PFSK-1 (cell line): ENCODE data around the gene GPLD1.

Source experiments
- FOXP2 ChIP-seq: optimal IDR thresholded peaks from 2 replicates; pipeline ENCODE3; 2011; ENCODE audit warnings: borderline replicate concordance, control low read depth, inconsistent platforms; ENCODE audit not compliant: insufficient read depth; ENCODE audit errors: extremely low read length, extremely low read depth
- POLR2AphosphoS5 ChIP-seq: IDR thresholded peaks from 2 replicates; pipeline ENCODE4 v1.6.1; 2012; ENCODE audit warnings: low read depth, mild to moderate bottlenecking, control low read depth, low read length, moderate library complexity
- SIN3A ChIP-seq: IDR thresholded peaks from 2 replicates; pipeline ENCODE4 v1.6.1; 2012; ENCODE audit warnings: mild to moderate bottlenecking, low read length, moderate library complexity, borderline replicate concordance; ENCODE audit not compliant: insufficient read depth
- TAF1 ChIP-seq: IDR thresholded peaks from 2 replicates; pipeline ENCODE4 v1.6.1; 2012; ENCODE audit warnings: low read length, control low read depth, borderline replicate concordance; ENCODE audit not compliant: insufficient read depth
- TF ChIP-seq, protein P1 (sequence below), 2 experiments: IDR thresholded peaks; 2 replicates each; pipeline versions ENCODE4 v1.6.1 to v1.8.0; 2011 to 2012; ENCODE audit warnings: low read depth in 2 of 2, low read length in 2 of 2, control low read depth in 1 of 2, inconsistent platforms in 1 of 2, mild to moderate bottlenecking in 1 of 2, moderate library complexity in 1 of 2; ENCODE audit not compliant: insufficient read depth in 1 of 2

DNA sequence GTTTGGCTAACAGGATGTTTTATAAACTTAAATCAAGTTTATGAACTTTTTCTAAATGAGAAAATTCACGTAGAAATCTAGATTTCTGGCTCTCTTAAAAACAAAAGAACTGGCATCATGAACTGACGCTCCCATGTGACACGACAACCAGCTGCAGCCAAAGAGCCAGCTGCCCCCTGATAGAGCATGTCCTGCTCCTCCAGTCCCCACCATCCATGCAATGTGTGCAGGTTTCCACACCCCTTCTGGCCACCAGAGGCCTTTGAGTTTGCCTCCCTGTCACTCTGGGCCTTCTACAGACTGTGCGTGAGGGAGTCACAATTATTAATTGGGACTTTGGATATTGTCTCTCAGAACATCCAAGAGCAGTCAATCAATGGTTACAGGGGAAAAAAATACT, 1.6 kb upstream of the GPLD1 start:
- TF ChIP-seq TAF1 (no peak), POLR2AphosphoS5 (no peak), SIN3A (no peak), FOXP2 (no peak)
- TF ChIP-seq, protein P1, sequence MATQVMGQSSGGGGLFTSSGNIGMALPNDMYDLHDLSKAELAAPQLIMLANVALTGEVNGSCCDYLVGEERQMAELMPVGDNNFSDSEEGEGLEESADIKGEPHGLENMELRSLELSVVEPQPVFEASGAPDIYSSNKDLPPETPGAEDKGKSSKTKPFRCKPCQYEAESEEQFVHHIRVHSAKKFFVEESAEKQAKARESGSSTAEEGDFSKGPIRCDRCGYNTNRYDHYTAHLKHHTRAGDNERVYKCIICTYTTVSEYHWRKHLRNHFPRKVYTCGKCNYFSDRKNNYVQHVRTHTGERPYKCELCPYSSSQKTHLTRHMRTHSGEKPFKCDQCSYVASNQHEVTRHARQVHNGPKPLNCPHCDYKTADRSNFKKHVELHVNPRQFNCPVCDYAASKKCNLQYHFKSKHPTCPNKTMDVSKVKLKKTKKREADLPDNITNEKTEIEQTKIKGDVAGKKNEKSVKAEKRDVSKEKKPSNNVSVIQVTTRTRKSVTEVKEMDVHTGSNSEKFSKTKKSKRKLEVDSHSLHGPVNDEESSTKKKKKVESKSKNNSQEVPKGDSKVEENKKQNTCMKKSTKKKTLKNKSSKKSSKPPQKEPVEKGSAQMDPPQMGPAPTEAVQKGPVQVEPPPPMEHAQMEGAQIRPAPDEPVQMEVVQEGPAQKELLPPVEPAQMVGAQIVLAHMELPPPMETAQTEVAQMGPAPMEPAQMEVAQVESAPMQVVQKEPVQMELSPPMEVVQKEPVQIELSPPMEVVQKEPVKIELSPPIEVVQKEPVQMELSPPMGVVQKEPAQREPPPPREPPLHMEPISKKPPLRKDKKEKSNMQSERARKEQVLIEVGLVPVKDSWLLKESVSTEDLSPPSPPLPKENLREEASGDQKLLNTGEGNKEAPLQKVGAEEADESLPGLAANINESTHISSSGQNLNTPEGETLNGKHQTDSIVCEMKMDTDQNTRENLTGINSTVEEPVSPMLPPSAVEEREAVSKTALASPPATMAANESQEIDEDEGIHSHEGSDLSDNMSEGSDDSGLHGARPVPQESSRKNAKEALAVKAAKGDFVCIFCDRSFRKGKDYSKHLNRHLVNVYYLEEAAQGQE (IDR thresholded peaks at IDR 0.05; ENCODE audit: insufficient read depth in 1 of 2, low read depth in 2 of 2, low read length in 2 of 2) = no peak
